ENCODE data around the gene CAMK1G.

The CAMK1G gene

GRCh38 chr1:209657140-209657879, 73.8 kb downstream of the CAMK1G start:
- no peaks in the 10 kb centered on the region for H4K20me1 ChIP-seq (ENCODE audit: insufficient read depth, low read length)
- H3K9ac ChIP-seq (ENCODE audit: low read depth, low read length): no peak overlapping the region
- DNase-seq (no peak), ATAC-seq (ENCODE audit: insufficient read depth, low read depth) (no peak)
- peaks cover 7% of the 10 kb centered on the region for H3K27me3 ChIP-seq (ENCODE audit: insufficient read depth, low read length, poor library complexity)
- no peaks in the 10 kb centered on the region for H3K4me1 ChIP-seq (ENCODE audit: insufficient read depth, low read length)
- no peaks in the 10 kb centered on the region for H3K36me3 ChIP-seq (ENCODE audit: insufficient read depth, low read length)
- no peak overlapping the region for H2AFZ ChIP-seq (ENCODE audit: low read depth, low read length)
- no peak overlapping the region for H3K4me2 ChIP-seq (ENCODE audit: insufficient read depth, low read length)
- no peaks in the 10 kb centered on the region for H3K79me2 ChIP-seq (ENCODE audit: insufficient read depth, low read length)
- no peak overlapping the region for H3K27ac ChIP-seq (ENCODE audit: low read length)
- no peak overlapping the region for H3K4me3 ChIP-seq (ENCODE audit: low read depth in 1 of 2, low read length in 2 of 2)
- no peak for TF ChIP-seq CTCF (IDR thresholded peaks at IDR 0.05; ENCODE audit: borderline replicate concordance, extremely low read depth, low read length, poor library complexity, severe bottlenecking)
- TF ChIP-seq EZH2 (IDR thresholded peaks at IDR 0.05; ENCODE audit: borderline replicate concordance, low read depth, low read length, severe bottlenecking): no peak
- H3K9me3 ChIP-seq (ENCODE audit: insufficient read depth, low read length, severe bottlenecking): no peaks in the 10 kb centered on the region

- Histone ChIP-seq H3K36me3 (ENCODE audit: insufficient read depth, low read length) (no peaks in the 10 kb centered on the region), H4K20me1 (ENCODE audit: insufficient read depth, low read length) (no peaks in the 10 kb centered on the region), H3K79me2 (ENCODE audit: insufficient read depth, low read length) (no peaks in the 10 kb centered on the region), H2AFZ (ENCODE audit: low read depth, low read length) (no peak overlapping the region), H3K9ac (ENCODE audit: low read depth, low read length) (no peak overlapping the region), H3K4me3 (ENCODE audit: low read depth in 1 of 2, low read length in 2 of 2) (no peak overlapping the region), H3K4me2 (ENCODE audit: insufficient read depth, low read length) (no peak overlapping the region), H3K27ac (ENCODE audit: low read length) (no peak overlapping the region), H3K4me1 (ENCODE audit: insufficient read depth, low read length) (no peaks in the 10 kb centered on the region), H3K9me3 (ENCODE audit: insufficient read depth, low read length, severe bottlenecking) (no peaks in the 10 kb centered on the region), H3K27me3 (ENCODE audit: insufficient read depth, low read length, poor library complexity) (peaks cover 10% of the 10 kb centered on the region)
- ATAC-seq (ENCODE audit: insufficient read depth, low read depth): no peak
- DNase-seq: no peak
- no peak for TF ChIP-seq EZH2 (IDR thresholded peaks at IDR 0.05; ENCODE audit: borderline replicate concordance, low read depth, low read length, severe bottlenecking)
- no peak for TF ChIP-seq CTCF (IDR thresholded peaks at IDR 0.05; ENCODE audit: borderline replicate concordance, extremely low read depth, low read length, poor library complexity, severe bottlenecking)
These were observed 74.4 kb downstream of the CAMK1G start for GRCh38 chr1:209657918-209658317.

GRCh38 chr1:209659909-209660308, 76.4 kb downstream of the CAMK1G start:
- Histone ChIP-seq H3K27me3 (ENCODE audit: insufficient read depth, low read length, poor library complexity) (peaks cover 10% of the 10 kb centered on the region), H3K36me3 (ENCODE audit: insufficient read depth, low read length) (no peaks in the 10 kb centered on the region), H3K4me3 (ENCODE audit: low read depth in 1 of 2, low read length in 2 of 2) (no peak overlapping the region), H2AFZ (ENCODE audit: low read depth, low read length) (no peak overlapping the region), H3K9me3 (ENCODE audit: insufficient read depth, low read length, severe bottlenecking) (no peaks in the 10 kb centered on the region), H3K4me1 (ENCODE audit: insufficient read depth, low read length) (no peaks in the 10 kb centered on the region), H3K4me2 (ENCODE audit: insufficient read depth, low read length) (no peak overlapping the region), H3K79me2 (ENCODE audit: insufficient read depth, low read length) (no peaks in the 10 kb centered on the region), H3K9ac (ENCODE audit: low read depth, low read length) (no peak overlapping the region), H4K20me1 (ENCODE audit: insufficient read depth, low read length) (no peaks in the 10 kb centered on the region), H3K27ac (ENCODE audit: low read length) (no peak overlapping the region)
- ATAC-seq (ENCODE audit: insufficient read depth, low read depth): no peak
- no peak for DNase-seq
- no peak for TF ChIP-seq CTCF (IDR thresholded peaks at IDR 0.05; ENCODE audit: borderline replicate concordance, extremely low read depth, low read length, poor library complexity, severe bottlenecking)
- TF ChIP-seq EZH2 (IDR thresholded peaks at IDR 0.05; ENCODE audit: borderline replicate concordance, low read depth, low read length, severe bottlenecking): no peak

Measured in DND-41 (cell line).